Measurements from ENCODE around the gene HSPG2.
"Not testable (repeated sequence)": the region's sequence is repeated elsewhere in the genome, so short reads cannot be mapped to it uniquely, and the experiment has no call there.

Gene HSPG2

DNA sequence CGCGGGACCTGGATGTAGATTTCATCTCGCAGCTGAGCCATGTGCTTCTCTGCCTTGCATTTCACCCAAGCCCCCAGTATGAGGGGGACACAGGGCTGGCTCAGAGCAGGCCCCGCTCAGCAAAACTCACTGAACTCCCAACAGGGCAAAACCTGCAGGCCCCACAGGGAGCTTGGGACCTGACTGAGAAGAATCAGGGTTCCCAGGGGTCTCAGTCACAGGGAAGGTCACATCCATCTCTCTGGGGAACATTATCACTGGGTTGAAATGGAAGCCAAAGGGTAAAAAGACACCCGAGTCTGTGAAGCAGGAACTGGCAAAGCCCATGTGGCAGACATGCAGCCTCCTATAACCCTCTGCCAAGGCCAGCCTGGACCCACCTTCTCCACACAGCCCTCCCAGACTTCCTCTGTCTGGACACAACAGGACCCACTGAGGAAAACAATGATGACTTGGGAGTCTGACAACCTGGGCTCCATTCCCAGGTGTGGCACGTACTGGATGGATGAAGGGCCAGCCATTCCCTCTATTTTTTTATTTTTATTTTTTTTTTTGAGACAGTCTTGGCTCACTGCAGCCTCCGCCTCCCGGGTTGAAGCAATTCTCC is 11.7 kb downstream of the HSPG2 start:
- TF ChIP-seq POLR2A (IDR thresholded peaks at IDR 0.05; ENCODE audit: low read depth, low read length): no peak
- no peak for TF ChIP-seq POLR2AphosphoS5 (IDR thresholded peaks at IDR 0.05; ENCODE audit: low read depth, low read length)
- TF ChIP-seq TAF1 (IDR thresholded peaks at IDR 0.05; ENCODE audit: borderline replicate concordance, low read depth, low read length): no peak
- FAIRE-seq: no peak
- DNase-seq (ENCODE audit: insufficient read length): no peak

DNA sequence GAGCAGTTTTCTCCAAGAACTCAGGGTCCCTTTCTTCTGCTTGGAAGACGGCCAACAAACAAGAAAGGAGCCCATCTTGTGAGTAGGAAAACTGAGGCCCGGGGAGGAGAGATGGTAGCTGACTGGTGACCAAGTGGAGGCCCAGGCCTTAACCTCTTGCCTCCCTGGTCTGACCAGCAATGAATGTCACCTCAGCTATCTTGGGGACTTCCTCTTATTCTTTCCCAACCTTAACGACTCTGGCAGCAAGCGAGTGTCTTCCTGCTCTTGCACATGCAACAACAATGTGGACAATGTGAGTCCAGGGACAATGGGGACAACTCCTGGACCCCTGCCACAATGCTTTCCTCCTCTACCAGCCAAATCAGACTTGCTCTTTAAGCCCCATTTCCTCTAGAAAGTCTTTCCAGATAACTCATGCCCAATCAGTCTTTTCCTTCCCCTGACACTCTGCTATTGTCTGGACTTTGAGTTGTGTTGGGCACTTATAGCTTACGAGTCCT is 12.6 kb downstream of the HSPG2 start:
- FAIRE-seq: no peak
- no peak for DNase-seq (ENCODE audit: insufficient read length)
- TF ChIP-seq POLR2AphosphoS5 (IDR thresholded peaks at IDR 0.05; ENCODE audit: low read depth, low read length) (no peak), TAF1 (IDR thresholded peaks at IDR 0.05; ENCODE audit: borderline replicate concordance, low read depth, low read length) (no peak), POLR2A (IDR thresholded peaks at IDR 0.05; ENCODE audit: low read depth, low read length) (no peak)

DNA sequence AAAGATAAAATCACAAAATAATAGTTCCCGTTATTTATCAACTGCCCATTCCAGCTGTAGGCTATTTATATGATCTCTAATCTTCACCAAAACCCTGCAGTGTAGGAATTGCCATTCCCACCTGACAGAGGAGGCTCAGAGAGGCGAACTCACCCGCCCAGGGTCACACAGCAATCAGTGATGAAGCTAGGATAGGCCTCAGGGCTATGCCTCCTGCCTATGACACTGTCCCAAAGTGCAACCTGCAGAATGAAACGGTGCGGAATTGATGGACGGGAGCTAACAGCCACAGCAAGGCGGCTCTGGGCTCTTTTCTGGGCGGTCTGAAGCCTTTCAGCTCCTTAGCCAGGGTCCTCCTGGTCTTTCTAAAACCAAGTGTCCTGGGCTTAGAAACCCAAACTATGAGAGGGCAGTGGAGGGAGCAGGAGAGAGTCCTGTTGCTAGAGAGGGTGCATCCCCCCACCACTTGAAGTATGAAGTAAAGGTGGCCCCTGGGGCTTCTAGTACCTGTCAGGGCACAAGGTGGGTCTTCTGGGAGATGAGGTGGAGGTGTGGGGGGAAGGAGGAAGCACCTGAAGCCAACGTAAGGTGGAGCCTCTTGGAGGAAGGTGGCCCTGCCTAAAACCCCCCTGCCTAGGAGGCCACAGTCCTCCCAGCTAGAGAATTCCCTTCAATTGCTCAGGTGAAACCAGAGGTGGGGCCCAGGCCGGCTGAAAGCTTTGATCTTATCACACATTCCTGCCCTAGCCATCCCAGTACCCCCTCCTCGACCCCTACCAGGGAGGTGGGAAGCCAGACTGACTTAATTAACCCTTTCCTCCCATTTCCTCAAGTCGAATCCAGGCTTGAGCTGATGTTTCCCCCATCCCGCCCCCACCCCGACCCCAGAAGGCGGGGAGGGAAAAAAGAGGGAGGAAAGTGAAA is 14.8 kb downstream of the HSPG2 start:
- TF ChIP-seq TAF1 (IDR thresholded peaks at IDR 0.05; ENCODE audit: borderline replicate concordance, low read depth, low read length): no peak
- no peak for TF ChIP-seq POLR2AphosphoS5 (IDR thresholded peaks at IDR 0.05; ENCODE audit: low read depth, low read length)
- TF ChIP-seq POLR2A (IDR thresholded peaks at IDR 0.05; ENCODE audit: low read depth, low read length): no peak
- FAIRE-seq (no peak), DNase-seq (ENCODE audit: insufficient read length) (no peak)

DNA sequence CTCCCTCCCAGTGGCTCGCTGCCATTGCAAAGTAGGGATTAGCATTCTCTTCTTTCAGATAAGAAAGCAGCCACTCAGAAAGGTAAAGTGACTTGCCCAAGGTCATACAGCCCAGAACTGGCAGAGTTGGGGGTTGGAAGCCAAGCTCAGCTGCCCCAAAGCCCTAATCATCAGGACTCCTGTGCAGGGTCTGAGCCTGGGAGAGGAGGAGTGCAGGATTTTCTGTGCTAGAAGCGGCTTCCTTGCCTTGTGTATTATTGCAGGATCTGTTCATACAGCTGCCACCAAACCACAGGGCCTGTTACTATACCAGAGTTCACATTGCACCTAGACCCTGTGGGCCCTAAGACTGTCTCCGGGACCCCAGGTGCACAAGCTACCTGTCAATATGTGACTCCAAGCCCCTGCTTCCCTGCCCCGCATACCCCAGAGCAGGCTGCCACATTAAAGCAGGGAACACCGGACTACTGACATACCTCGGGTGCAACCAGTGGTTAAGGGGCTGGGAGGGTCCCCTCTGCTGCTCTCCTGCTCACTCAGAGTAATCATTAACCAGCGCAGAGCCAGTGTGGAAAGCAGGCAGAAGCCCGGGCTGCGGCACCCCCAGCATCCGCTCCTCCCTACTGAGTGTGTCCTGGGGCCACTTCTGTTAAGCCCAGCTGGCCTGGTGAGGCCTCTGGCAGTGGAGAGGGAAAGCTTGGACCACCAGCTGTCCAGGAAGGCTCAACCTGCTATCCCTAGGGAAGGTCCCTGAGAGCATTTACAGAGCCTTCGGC is 15.8 kb downstream of the HSPG2 start:
- no peak for TF ChIP-seq POLR2AphosphoS5 (IDR thresholded peaks at IDR 0.05; ENCODE audit: low read depth, low read length)
- TF ChIP-seq TAF1 (IDR thresholded peaks at IDR 0.05; ENCODE audit: borderline replicate concordance, low read depth, low read length): no peak
- TF ChIP-seq POLR2A (IDR thresholded peaks at IDR 0.05; ENCODE audit: low read depth, low read length): no peak
- no peak for DNase-seq (ENCODE audit: insufficient read length)
- FAIRE-seq: no peak

DNA sequence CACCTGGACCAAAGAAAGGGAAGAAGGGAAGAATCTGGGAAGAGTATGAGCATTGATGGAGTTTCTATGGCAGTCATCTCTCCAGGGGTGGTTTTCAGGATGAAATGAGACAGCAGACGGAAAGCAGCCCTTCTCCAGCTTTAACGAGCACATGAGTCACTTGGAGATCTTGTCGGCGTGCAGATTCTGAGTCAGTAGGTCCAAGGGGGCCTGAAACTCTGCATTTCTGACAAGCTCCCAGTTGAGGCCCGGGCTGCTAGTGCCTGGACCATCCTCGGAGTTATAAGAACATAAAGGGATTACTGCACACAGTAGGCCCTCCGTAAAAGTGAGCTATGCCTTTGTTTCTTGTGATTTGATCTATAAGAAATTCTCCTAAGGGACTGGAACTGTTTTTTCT is 17.6 kb downstream of the HSPG2 start:
- FAIRE-seq: no peak
- no peak for DNase-seq (ENCODE audit: insufficient read length)
- TF ChIP-seq TAF1 (IDR thresholded peaks at IDR 0.05; ENCODE audit: borderline replicate concordance, low read depth, low read length) (no peak), POLR2A (IDR thresholded peaks at IDR 0.05; ENCODE audit: low read depth, low read length) (no peak), POLR2AphosphoS5 (IDR thresholded peaks at IDR 0.05; ENCODE audit: low read depth, low read length) (no peak)

DNA sequence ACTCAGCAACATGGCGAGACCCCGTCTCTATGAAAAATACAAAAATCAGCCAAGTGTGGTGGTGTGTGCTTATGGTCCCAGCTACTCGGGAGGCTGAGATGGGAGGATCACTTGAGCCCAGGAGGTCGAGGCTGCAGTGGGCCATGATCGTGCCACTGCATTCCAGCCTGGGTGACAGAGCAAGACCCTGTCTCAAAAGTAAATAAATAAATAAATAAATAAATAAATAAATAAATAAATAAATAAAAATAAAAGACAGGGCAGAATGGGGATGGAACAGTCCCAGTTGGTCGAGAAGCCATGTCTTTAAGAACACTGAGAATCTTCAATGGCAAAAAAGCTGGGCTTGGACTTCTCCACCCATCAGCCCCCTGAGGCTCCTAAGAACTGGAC is 19.9 kb downstream of the HSPG2 start:
- not testable (repeated sequence) for FAIRE-seq; DNase-seq (ENCODE audit: insufficient read length)

DNA sequence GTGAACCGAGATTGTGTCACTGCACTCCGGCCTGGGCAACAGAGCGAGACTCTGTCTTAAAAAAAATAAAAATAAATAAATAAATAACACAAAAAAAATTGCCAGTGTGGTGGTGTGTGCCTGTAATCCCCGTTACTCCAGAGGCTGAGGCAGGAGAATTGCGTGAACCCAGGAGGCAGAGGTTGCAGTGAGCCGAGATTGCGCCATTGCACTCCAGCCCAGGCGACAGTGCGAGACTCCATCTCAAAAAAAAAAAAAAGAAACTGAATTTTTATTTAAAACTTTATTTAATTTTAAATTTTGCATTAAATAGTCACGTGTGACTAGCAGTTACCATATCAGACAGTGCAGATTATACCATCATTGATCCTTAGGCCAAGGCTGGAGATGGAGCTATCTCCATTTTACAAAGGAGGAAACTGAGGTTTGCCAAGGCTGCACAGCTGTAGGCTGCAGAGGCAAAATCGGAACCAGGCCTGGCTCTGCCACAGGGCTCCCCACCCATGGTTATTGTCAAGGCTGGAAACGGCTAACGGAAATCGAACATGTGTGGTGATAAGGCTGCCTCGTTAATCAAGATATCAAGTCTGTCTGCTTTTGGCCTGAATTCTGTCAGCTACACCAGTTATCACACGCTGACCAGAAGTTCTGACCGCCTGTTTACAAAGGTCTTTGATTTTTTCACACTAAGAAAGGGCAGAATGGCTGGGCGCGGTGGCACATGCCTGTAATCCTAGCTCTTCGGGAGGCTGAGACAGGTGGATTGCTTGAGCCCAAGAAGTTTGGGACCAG is 20.5 kb downstream of the HSPG2 start:
- TF ChIP-seq POLR2AphosphoS5 (IDR thresholded peaks at IDR 0.05; ENCODE audit: low read depth, low read length) (no peak), POLR2A (IDR thresholded peaks at IDR 0.05; ENCODE audit: low read depth, low read length) (no peak), TAF1 (IDR thresholded peaks at IDR 0.05; ENCODE audit: borderline replicate concordance, low read depth, low read length) (no peak)
- no peak for DNase-seq (ENCODE audit: insufficient read length)
- FAIRE-seq: no peak

DNA sequence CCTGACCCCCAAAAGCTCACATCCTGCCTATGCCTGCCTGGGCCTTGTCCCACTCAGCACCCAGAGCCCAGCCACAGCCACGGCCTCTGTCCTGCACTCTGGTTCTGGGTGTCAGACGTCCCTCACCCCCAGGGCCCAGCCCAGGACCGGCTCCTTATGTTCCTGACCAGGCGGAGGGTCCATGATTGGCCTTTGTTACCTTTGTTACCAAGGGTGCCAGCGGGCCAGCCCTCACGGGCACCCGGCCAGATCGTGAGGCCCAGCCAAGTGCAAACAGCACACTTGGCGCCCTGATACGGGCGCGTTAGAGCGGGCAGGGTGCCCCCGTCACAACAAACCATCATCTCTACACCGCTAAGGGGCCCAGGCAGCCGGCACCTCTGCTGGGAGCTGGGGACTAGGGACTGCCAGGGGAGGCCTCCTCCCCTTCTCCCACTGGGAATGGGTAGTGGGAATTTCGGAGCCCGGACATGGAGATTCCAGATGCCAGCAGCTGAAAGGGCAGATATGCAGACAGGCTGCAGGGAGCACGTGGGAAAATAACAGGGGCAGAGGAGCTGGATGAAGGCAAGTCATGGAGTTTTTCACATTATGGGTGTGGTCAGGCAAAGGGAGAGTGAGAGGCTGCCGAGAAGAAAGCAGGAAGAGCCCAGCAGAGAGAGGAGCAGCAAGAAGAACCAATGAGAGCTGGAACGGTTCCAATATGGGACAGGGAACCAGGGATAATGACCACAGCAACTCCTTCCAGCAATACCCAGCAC is 22.1 kb downstream of the HSPG2 start:
- FAIRE-seq: no peak
- TF ChIP-seq TAF1 (IDR thresholded peaks at IDR 0.05; ENCODE audit: borderline replicate concordance, low read depth, low read length): no peak
- no peak for TF ChIP-seq POLR2AphosphoS5 (IDR thresholded peaks at IDR 0.05; ENCODE audit: low read depth, low read length)
- TF ChIP-seq POLR2A (IDR thresholded peaks at IDR 0.05; ENCODE audit: low read depth, low read length): no peak
- DNase-seq (ENCODE audit: insufficient read length): no peak

DNA sequence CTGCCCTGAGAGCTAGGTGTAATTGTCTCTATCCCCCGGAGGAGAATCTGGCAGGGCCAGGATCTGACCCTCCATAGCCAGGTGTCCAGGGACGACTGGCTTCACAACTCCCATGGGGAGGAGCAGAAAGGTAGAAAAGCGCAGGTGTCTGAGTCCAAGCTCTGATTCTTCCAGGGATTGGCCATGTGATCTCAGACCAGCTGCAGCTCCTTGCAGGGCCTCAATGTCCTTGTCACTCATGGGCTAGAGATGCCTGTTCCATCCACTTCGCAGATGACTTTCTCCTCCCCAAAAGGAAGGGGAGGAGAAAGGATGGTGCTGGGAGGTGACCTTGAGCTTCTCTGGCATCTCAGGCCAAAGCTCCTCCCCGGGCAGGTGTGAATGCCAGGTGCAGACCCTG is 22.7 kb downstream of the HSPG2 start:
- DNase-seq (ENCODE audit: insufficient read length): no peak
- FAIRE-seq: no peak
- no peak for TF ChIP-seq POLR2AphosphoS5 (IDR thresholded peaks at IDR 0.05; ENCODE audit: low read depth, low read length)
- TF ChIP-seq TAF1 (IDR thresholded peaks at IDR 0.05; ENCODE audit: borderline replicate concordance, low read depth, low read length): no peak
- no peak for TF ChIP-seq POLR2A (IDR thresholded peaks at IDR 0.05; ENCODE audit: low read depth, low read length)

DNA sequence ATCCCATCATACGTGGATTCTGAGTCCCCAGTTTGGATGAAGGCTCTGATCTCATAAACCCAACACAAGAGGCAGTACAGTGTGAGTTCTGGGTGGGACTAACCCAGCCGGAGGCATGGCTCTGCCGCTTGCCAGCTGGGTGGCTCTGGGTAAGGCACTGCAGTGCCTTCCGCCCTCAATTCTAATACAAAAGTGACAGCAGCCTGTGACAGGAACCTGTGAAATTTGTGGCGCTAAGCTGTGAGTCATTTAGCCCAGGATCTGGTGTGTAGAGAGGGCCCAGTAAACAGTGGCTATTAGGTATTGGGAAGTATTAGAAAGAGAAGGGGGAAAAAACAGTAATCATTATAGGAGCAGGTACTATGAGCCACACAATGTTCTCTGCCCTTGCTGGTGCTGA is 23.3 kb downstream of the HSPG2 start:
- TF ChIP-seq POLR2A (IDR thresholded peaks at IDR 0.05; ENCODE audit: low read depth, low read length): no peak
- peak; percentile 48 for FAIRE-seq
- no peak for DNase-seq (ENCODE audit: insufficient read length)
